HCT116 (cell line): Measurements from ENCODE around the gene AKR1A1. TPM values are rescaled to one million over a fixed set of nuclear protein-coding genes. Genes with fewer than 3 reads are reported as not detected.

Experiments
- ATAC-seq: fragments of 200-7000 bp; cut with Tn5 transposase; 2 replicates; pipeline ENCODE4 v1.9.1; 2020; ENCODE audit warnings: mild to moderate bottlenecking, moderate library complexity
- BruUV-seq: library from RNA; stranded (reverse); fragments of 400-500 nt; replicated peaks from 2 replicates; lab custom pipeline; 2021; lab: Mats Ljungman, UMichigan
- CTCF ChIA-PET: fragments of 300-600 bp; sonication (Branson Sonifier 250); formaldehyde crosslinking; loops from one replicate; lab custom pipeline; 2021; ENCODE audit warnings: antibody characterized with exemption; lab: Charles Lee
- POLR2A ChIA-PET: fragments of 300-600, 350-600 bp; sonication (Branson Sonifier 250); formaldehyde crosslinking; loops from one replicate; lab custom pipeline; 2021; ENCODE audit warnings: antibody characterized with exemption; lab: Charles Lee
- RAD21 ChIA-PET, 2 experiments: fragments of 300-600 bp; sonication (Branson Sonifier 250); formaldehyde crosslinking; loops; one replicate each; lab custom pipeline; 2023; ENCODE audit warnings: low total read pairs in 2 of 2; ENCODE audit not compliant: uncharacterized antibody in 2 of 2, unreplicated experiment in 2 of 2, low non-redundant PET in 1 of 2; lab: Charles Lee
- DNase-seq: peaks from one replicate; pipeline ENCODE4 v3.0.0-alpha.2; 2010; ENCODE audit warnings: low read depth, low spot score
- H2AFZ ChIP-seq: fragments of 200-600 bp; shearing (Covaris generic), sonication (generic); 2 replicates; pipeline ENCODE4 v1.6.1; 2017; ENCODE audit warnings: low read depth, mixed run types, mixed read lengths, antibody characterized with exemption, low read length; ENCODE audit not compliant: poor library complexity, severe bottlenecking
- H3K27ac ChIP-seq: 2 replicates; pipeline ENCODE4 v1.5.1; 2012; ENCODE audit warnings: low read depth, low read length
- H3K27me3 ChIP-seq: fragments of 200-600 bp; sonication (generic); 2 replicates; pipeline ENCODE4 v1.6.1; 2016; ENCODE audit warnings: mixed run types, low read length, mixed read lengths; ENCODE audit not compliant: insufficient read depth
- H3K36me3 ChIP-seq, 2 experiments: fragments of 200-500 bp in 1 of 2; fragments of 200-600 bp in 1 of 2; sonication (Bioruptor generic) in 1 of 2; sonication (generic) in 1 of 2; 2 replicates each; pipeline versions ENCODE4 v1.5.1 to v1.6.1; 2014 to 2016; ENCODE audit warnings: low read length in 2 of 2, inconsistent platforms in 1 of 2, mixed read lengths in 1 of 2, mixed run types in 1 of 2; ENCODE audit not compliant: insufficient read depth in 2 of 2, control insufficient read depth in 1 of 2
- H3K4me1 ChIP-seq, 2 experiments: fragments of 200-600 bp in 1 of 2; sonication (generic) in 1 of 2; 2 replicates each; pipeline versions ENCODE4 v1.5.1 to v1.6.1; 2012 to 2017; ENCODE audit warnings: low read length in 2 of 2, inconsistent platforms in 1 of 2, mild to moderate bottlenecking in 1 of 2, mixed read lengths in 1 of 2, mixed run types in 1 of 2, moderate library complexity in 1 of 2; ENCODE audit not compliant: insufficient read depth in 2 of 2, control insufficient read depth in 1 of 2
- H3K4me2 ChIP-seq: fragments of 200-600 bp; sonication (generic); 2 replicates; pipeline ENCODE4 v1.6.1; 2017; ENCODE audit warnings: mixed run types, low read length, mixed read lengths
- H3K4me3 ChIP-seq, 2 experiments: fragments of 200-600 bp in 1 of 2; sonication (generic) in 1 of 2; replicated peaks in 1 of 2; 2 replicates each; pipeline ENCODE4 v1.5.1; 2011 to 2016; ENCODE audit warnings: low read length in 2 of 2, control low read depth in 1 of 2, low read depth in 1 of 2, mild to moderate bottlenecking in 1 of 2, mixed read lengths in 1 of 2, mixed run types in 1 of 2
- H3K79me2 ChIP-seq: fragments of 200-600 bp; sonication (generic); 2 replicates; pipeline ENCODE4 v1.6.1; 2017; ENCODE audit warnings: mild to moderate bottlenecking, mixed run types, low read length, moderate library complexity, mixed read lengths; ENCODE audit not compliant: insufficient read depth
- H3K9ac ChIP-seq: fragments of 200-600 bp; sonication (generic); 2 replicates; pipeline ENCODE4 v1.6.1; 2016; ENCODE audit warnings: low read length, mixed read lengths
- H3K9me2 ChIP-seq: fragments of 200-600 bp; sonication (generic), shearing (Covaris generic); 2 replicates; pipeline ENCODE4 v1.6.1; 2017; ENCODE audit warnings: mixed run types, mild to moderate bottlenecking, moderate library complexity; ENCODE audit not compliant: insufficient read depth
- H3K9me3 ChIP-seq, 2 experiments: fragments of 200-500 bp in 1 of 2; fragments of 200-600 bp in 1 of 2; sonication (Bioruptor generic) in 1 of 2; sonication (generic) in 1 of 2; 2 replicates each; pipeline ENCODE4 v1.6.1; 2014 to 2017; ENCODE audit warnings: low read length in 2 of 2, mixed read lengths in 2 of 2, inconsistent platforms in 1 of 2, low read depth in 1 of 2, mild to moderate bottlenecking in 1 of 2, mixed run types in 1 of 2, moderate library complexity in 1 of 2; ENCODE audit not compliant: control insufficient read depth in 1 of 2, insufficient read depth in 1 of 2
- H4K20me1 ChIP-seq: fragments of 200-600 bp; sonication (generic), shearing (Covaris generic); 2 replicates; pipeline ENCODE4 v1.6.1; 2017; ENCODE audit warnings: mixed run types, mild to moderate bottlenecking, moderate library complexity; ENCODE audit not compliant: insufficient read depth
- ATF3 ChIP-seq: IDR thresholded peaks from 2 replicates; pipeline ENCODE4 v1.6.1; 2012
- CEBPB ChIP-seq: IDR thresholded peaks from 2 replicates; pipeline ENCODE4 v1.6.1; 2012; ENCODE audit warnings: low read depth
- EGR1 ChIP-seq: IDR thresholded peaks from 2 replicates; pipeline ENCODE4 v1.6.1; 2012; ENCODE audit warnings: low read depth
- ELF1 ChIP-seq: IDR thresholded peaks from 2 replicates; pipeline ENCODE4 v1.6.1; 2012; ENCODE audit warnings: low read depth, borderline replicate concordance
- EZH2 ChIP-seq: fragments of 200-600 bp; sonication (generic); IDR thresholded peaks from 2 replicates; pipeline ENCODE4 v1.6.1; 2017; ENCODE audit warnings: antibody characterized with exemption, mixed run types
- EZH2phosphoT487 ChIP-seq: fragments of 200-600 bp; IDR thresholded peaks from 2 replicates; pipeline ENCODE4 v1.6.1; 2018; ENCODE audit warnings: antibody characterized with exemption, borderline replicate concordance
- JUND ChIP-seq: IDR thresholded peaks from 2 replicates; pipeline ENCODE4 v1.6.1; 2012
- POLR2AphosphoS5 ChIP-seq: IDR thresholded peaks from 2 replicates; pipeline ENCODE4 v1.6.1; 2011; ENCODE audit warnings: mild to moderate bottlenecking, low read depth, low read length, moderate library complexity
- SIN3A ChIP-seq: IDR thresholded peaks from 2 replicates; pipeline ENCODE4 v1.6.1; 2012; ENCODE audit warnings: low read depth
- SRF ChIP-seq: IDR thresholded peaks from 2 replicates; pipeline ENCODE4 v1.6.1; 2012; ENCODE audit warnings: low read depth
- YY1 ChIP-seq: IDR thresholded peaks from 2 replicates; pipeline ENCODE4 v1.6.1; 2011; ENCODE audit warnings: low read length, low read depth, moderate library complexity, mild to moderate bottlenecking; ENCODE audit not compliant: insufficient replicate concordance; ENCODE audit errors: extremely low read depth
- ZBTB33 ChIP-seq: IDR thresholded peaks from 2 replicates; pipeline ENCODE4 v1.6.1; 2011; ENCODE audit warnings: mild to moderate bottlenecking, low read length, moderate library complexity; ENCODE audit not compliant: insufficient replicate concordance; ENCODE audit errors: extremely low read depth
- ZNF274 ChIP-seq: fragments of 200-500 bp; sonication (Bioruptor generic); IDR thresholded peaks from 2 replicates; pipeline ENCODE4 v1.6.1; 2014; ENCODE audit warnings: mild to moderate bottlenecking, low read depth, low read length, inconsistent platforms
- intact Hi-C: fragments of 100-400 bp; cut with micrococcal nuclease; formaldehyde crosslinking; loops from 2 replicates; pipeline ENCODE4 v1.10.0; 2022
- total RNA-seq: library from RNA; stranded (reverse); gene quantifications from one replicate; pipeline ENCODE4 v1.2.1, GENCODE V29; 2021; ENCODE audit not compliant: unreplicated experiment
- TF ChIP-seq, protein P1 (sequence below): IDR thresholded peaks from 2 replicates; pipeline ENCODE4 v1.6.1; 2012; ENCODE audit warnings: low read depth
- TF ChIP-seq, protein P2 (sequence below), 3 experiments: fragments of 200-600 bp in 1 of 3; sonication (generic) in 1 of 3; IDR thresholded peaks in 2 of 3; conservative IDR thresholded peaks in 1 of 3; 2 replicates each; pipeline ENCODE4 v1.5.1; 2012 to 2017; ENCODE audit warnings: low read depth in 2 of 3, low read length in 2 of 3, antibody characterized with exemption in 1 of 3, borderline replicate concordance in 1 of 3, control low read depth in 1 of 3, mild to moderate bottlenecking in 1 of 3, mixed read lengths in 1 of 3, mixed run types in 1 of 3, moderate library complexity in 1 of 3; ENCODE audit not compliant: insufficient read depth in 1 of 3

AKR1A1 gene
- total RNA-seq, 1 experiment from 2014 or later = 199 TPM

GRCh38 chr1:45518910-45519309 is 31.7 kb upstream of the AKR1A1 start:
- BruUV-seq = TSS peak; percentile 14
- CTCF ChIA-PET = no interaction called here
- TF ChIP-seq YY1 (no peak), ATF3 (no peak), ELF1 (no peak), POLR2AphosphoS5 (no peak), EZH2phosphoT487 (no peak), SRF (no peak), ZNF274 (no peak), CEBPB (no peak), JUND (no peak), ZBTB33 (no peak), EZH2 (no peak), EGR1 (no peak), SIN3A (no peak)
- TF ChIP-seq, protein P1, sequence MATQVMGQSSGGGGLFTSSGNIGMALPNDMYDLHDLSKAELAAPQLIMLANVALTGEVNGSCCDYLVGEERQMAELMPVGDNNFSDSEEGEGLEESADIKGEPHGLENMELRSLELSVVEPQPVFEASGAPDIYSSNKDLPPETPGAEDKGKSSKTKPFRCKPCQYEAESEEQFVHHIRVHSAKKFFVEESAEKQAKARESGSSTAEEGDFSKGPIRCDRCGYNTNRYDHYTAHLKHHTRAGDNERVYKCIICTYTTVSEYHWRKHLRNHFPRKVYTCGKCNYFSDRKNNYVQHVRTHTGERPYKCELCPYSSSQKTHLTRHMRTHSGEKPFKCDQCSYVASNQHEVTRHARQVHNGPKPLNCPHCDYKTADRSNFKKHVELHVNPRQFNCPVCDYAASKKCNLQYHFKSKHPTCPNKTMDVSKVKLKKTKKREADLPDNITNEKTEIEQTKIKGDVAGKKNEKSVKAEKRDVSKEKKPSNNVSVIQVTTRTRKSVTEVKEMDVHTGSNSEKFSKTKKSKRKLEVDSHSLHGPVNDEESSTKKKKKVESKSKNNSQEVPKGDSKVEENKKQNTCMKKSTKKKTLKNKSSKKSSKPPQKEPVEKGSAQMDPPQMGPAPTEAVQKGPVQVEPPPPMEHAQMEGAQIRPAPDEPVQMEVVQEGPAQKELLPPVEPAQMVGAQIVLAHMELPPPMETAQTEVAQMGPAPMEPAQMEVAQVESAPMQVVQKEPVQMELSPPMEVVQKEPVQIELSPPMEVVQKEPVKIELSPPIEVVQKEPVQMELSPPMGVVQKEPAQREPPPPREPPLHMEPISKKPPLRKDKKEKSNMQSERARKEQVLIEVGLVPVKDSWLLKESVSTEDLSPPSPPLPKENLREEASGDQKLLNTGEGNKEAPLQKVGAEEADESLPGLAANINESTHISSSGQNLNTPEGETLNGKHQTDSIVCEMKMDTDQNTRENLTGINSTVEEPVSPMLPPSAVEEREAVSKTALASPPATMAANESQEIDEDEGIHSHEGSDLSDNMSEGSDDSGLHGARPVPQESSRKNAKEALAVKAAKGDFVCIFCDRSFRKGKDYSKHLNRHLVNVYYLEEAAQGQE = no peak
- TF ChIP-seq, protein P2, sequence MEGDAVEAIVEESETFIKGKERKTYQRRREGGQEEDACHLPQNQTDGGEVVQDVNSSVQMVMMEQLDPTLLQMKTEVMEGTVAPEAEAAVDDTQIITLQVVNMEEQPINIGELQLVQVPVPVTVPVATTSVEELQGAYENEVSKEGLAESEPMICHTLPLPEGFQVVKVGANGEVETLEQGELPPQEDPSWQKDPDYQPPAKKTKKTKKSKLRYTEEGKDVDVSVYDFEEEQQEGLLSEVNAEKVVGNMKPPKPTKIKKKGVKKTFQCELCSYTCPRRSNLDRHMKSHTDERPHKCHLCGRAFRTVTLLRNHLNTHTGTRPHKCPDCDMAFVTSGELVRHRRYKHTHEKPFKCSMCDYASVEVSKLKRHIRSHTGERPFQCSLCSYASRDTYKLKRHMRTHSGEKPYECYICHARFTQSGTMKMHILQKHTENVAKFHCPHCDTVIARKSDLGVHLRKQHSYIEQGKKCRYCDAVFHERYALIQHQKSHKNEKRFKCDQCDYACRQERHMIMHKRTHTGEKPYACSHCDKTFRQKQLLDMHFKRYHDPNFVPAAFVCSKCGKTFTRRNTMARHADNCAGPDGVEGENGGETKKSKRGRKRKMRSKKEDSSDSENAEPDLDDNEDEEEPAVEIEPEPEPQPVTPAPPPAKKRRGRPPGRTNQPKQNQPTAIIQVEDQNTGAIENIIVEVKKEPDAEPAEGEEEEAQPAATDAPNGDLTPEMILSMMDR (IDR thresholded peaks at IDR 0.05 in 2 of 3, conservative IDR thresholded peaks at IDR 0.05 in 1 of 3; ENCODE audit: borderline replicate concordance in 1 of 3, insufficient read depth in 1 of 3, low read depth in 2 of 3, low read length in 2 of 3) = no peak
- Histone ChIP-seq H3K27me3 (no peaks in the 10 kb centered on the region), H3K27ac (no peak overlapping the region), H3K4me3 (no peak overlapping the region), H3K36me3 (peaks cover 36 to 51% of the 10 kb centered on the region in 2 experiments), H3K4me2 (peak overlapping the region; percentile 90; the same call in 1 of the 2 replicates), H3K9me3 (no peaks in the 10 kb centered on the region), H3K4me1 (peaks cover 13 to 30% of the 10 kb centered on the region in 2 experiments; a peak in 3 of 4 replicates), H4K20me1 (peaks cover 28% of the 10 kb centered on the region; the same call in 1 of the 2 replicates), H3K9me2 (no peaks in the 10 kb centered on the region), H3K9ac (no peak overlapping the region), H2AFZ (no peak overlapping the region), H3K79me2 (peaks cover 77% of the 10 kb centered on the region)
- POLR2A ChIA-PET = interaction anchor here (1.1 to 1.3 kb wide), 3 partner anchors 8 to 39 kb away, joined by 3 to 5 read pairs (median 3); partner anchors contain the start of gene AKR1A1
- intact Hi-C loops = no loop called here
- RAD21 ChIA-PET = no interaction called here
- DNase-seq (no peak), ATAC-seq (no peak)
